RWPE2 (cell line): ENCODE measurements around the gene PLK1.

Experiments used
- ATAC-seq: fragments of 200-7000 bp; cut with Tn5 transposase; 3 replicates; pipeline ENCODE4 v1.9.1; 2021; ENCODE audit warnings: low read depth
- DNase-seq: peaks from one replicate; pipeline ENCODE4 v3.0.0-alpha.2; 2020; ENCODE audit warnings: low spot score
- H3K27ac ChIP-seq: fragments of 450-650 bp; 2 replicates; pipeline ENCODE4 v1.5.1; 2017; ENCODE audit warnings: mild to moderate bottlenecking; ENCODE audit not compliant: poor library complexity, severe bottlenecking
- H3K27me3 ChIP-seq: fragments of 250-450 bp; sonication (Bioruptor Pico); 2 replicates; pipeline ENCODE4 v1.5.1; 2021; ENCODE audit warnings: mild to moderate bottlenecking, moderate library complexity; ENCODE audit not compliant: insufficient read depth, poor library complexity, severe bottlenecking
- H3K36me3 ChIP-seq: fragments of 250-450 bp; sonication (Bioruptor Pico); 2 replicates; pipeline ENCODE4 v1.5.1; 2020; ENCODE audit warnings: low read depth, mild to moderate bottlenecking, moderate library complexity
- H3K4me1 ChIP-seq: fragments of 250-450 bp; sonication (Bioruptor Pico); 2 replicates; pipeline ENCODE4 v1.5.1; 2021; ENCODE audit warnings: mild to moderate bottlenecking, moderate library complexity; ENCODE audit not compliant: insufficient read depth, poor library complexity, severe bottlenecking
- H3K4me3 ChIP-seq: fragments of 250-450 bp; sonication (Bioruptor Pico); 2 replicates; pipeline ENCODE4 v1.5.1; 2021; ENCODE audit warnings: mild to moderate bottlenecking, moderate library complexity; ENCODE audit not compliant: severe bottlenecking
- H3K9me3 ChIP-seq: fragments of 250-450 bp; sonication (Bioruptor Pico); 2 replicates; pipeline ENCODE4 v1.5.1; 2021; ENCODE audit warnings: mild to moderate bottlenecking, moderate library complexity; ENCODE audit not compliant: severe bottlenecking
- CTCF ChIP-seq: fragments of 450-650 bp; IDR thresholded peaks from one replicate; pipeline ENCODE4 v1.5.1; 2017; ENCODE audit warnings: mild to moderate bottlenecking, moderate library complexity; ENCODE audit not compliant: poor library complexity, severe bottlenecking

PLK1 gene

GRCh38 chr16:23668225-23668624 is 10.5 kb upstream of the PLK1 start:
- H3K27ac ChIP-seq, result no peak overlapping the region
- ATAC-seq (no peak), DNase-seq (no peak)
- no peak for TF ChIP-seq CTCF
- peaks cover 65% of the 10 kb centered on the region for H3K36me3 ChIP-seq
- no peaks in the 10 kb centered on the region for H3K9me3 ChIP-seq
- no peaks in the 10 kb centered on the region for H3K27me3 ChIP-seq
- H3K4me3 ChIP-seq, result no peak overlapping the region
- no peaks in the 10 kb centered on the region for H3K4me1 ChIP-seq

DNA sequence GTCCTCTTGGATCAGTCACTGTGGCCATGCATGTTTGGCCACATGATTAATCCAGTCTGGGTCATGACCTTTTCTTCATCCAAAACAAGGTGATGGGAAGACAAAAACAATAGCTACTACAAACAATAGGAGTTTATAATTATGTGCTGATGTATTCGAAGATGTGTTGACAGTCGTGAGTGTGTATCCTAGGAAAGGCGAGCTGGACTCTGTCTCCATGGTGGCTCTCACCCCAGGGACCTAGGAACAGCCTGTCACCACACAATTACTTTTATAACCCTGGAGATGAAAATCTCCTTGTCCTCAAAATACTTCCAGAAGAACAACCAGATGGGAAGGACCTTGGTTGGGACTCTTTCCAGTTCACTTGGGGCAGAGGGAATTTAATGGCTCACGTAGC is 9.8 kb upstream of the PLK1 start:
- DNase-seq (no peak), ATAC-seq (no peak)
- no peaks in the 10 kb centered on the region for H3K4me1 ChIP-seq
- H3K4me3 ChIP-seq, result no peak overlapping the region
- H3K27me3 ChIP-seq, result no peaks in the 10 kb centered on the region
- H3K27ac ChIP-seq, result no peak overlapping the region
- H3K36me3 ChIP-seq, result peaks cover 61% of the 10 kb centered on the region
- no peak for TF ChIP-seq CTCF
- no peaks in the 10 kb centered on the region for H3K9me3 ChIP-seq

DNA sequence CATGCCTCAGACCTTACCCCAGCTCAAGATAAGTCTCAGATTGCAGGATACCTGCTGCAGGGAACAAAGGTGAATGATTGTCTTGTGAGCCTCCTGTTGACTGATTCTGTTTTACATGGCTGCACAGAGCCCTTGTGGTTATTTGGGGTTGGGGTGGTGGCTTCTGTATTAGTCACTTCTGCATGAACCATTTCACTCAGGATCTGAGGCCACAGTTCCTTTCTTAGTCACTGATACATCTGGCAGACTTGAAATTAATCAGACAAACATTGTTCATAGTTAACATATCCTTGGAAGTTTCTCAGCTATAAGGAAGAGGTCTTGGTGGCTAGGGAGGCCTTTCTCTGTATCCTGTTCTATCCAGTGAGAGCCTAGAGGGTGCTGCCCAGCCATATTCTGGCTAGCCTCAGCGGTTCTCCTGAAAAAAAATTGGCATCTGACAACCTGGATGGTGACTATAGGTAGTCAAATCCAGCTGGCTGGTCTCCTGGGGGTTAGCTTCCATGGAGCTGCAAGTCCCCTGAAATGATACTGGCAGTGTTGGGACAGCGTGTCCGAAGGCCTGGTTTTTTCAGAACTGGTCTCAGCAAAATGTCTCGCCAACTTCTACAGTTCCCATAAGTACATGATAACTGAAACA is 8.4 kb upstream of the PLK1 start:
- peaks cover 47% of the 10 kb centered on the region for H3K36me3 ChIP-seq
- no peak overlapping the region for H3K4me3 ChIP-seq
- no peaks in the 10 kb centered on the region for H3K27me3 ChIP-seq
- H3K9me3 ChIP-seq, result no peaks in the 10 kb centered on the region
- DNase-seq (no peak), ATAC-seq (peak; percentile 86)
- H3K27ac ChIP-seq, result peak overlapping the region; percentile 22
- no peak for TF ChIP-seq CTCF
- H3K4me1 ChIP-seq, result no peaks in the 10 kb centered on the region

DNA sequence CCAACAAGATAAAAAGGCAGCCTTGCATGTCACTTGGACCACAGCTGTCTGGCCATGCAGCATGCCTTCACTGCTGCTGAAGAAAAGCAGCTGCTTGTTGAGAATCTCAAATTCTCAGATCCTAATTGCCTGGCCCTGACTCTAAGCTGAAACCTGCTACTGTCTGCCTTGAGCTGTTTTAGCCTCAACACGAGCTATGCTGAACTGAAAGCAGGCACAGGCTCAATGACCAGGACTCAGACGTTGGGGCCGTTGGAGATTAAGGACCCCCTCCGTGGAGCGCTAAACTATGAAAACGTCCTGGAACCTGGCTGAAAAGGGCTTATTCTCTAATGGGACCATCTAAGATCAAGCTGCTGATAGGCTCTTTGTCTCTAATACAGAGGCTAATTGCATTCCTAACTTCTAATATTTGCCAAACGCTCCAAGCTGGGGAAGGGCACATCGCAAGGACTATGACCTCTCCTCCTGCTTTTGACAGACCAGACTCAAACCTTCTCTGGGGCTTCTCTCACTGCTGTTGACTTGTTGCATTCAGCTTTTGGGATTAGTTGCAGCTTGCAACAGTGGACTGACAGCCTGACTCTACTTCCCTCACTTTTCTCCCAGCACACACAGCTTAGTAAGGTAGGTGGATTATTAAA is 4.6 kb upstream of the PLK1 start:
- Histone ChIP-seq H3K27me3 (no peaks in the 10 kb centered on the region), H3K4me1 (no peaks in the 10 kb centered on the region), H3K9me3 (no peaks in the 10 kb centered on the region), H3K27ac (no peak overlapping the region), H3K4me3 (no peak overlapping the region), H3K36me3 (peaks cover 18% of the 10 kb centered on the region)
- no peak for TF ChIP-seq CTCF
- DNase-seq (no peak), ATAC-seq (no peak)

DNA sequence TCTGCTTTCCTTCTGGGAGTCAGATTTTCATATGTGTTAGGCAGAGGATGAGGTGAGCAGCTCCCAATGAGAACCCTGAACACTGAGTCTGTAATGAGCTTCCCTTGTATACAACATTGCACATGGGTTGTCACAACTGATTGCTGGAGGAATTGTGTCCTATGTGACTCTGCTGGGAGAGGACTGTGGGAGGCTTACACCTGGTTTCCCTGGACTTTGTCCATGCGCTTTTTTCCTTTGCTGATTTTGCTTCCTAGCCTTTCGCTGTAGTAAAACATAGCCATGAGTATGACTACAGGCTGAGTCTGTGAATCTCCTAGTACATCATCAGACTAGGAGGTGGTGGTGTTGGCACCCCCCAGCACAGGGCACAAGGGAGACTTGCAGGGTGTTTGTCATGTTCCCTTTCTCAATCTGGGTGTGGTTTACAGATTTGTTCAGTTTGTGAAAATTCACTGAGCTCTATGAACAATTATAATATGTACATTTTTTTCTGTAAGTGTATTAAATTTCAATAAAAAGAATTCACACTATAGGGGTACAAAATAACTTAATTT is 1.7 kb upstream of the PLK1 start:
- ATAC-seq (no peak), DNase-seq (no peak)
- H3K27me3 ChIP-seq, result no peaks in the 10 kb centered on the region
- no peaks in the 10 kb centered on the region for H3K9me3 ChIP-seq
- no peak for TF ChIP-seq CTCF
- peaks cover 6% of the 10 kb centered on the region for H3K4me1 ChIP-seq
- H3K36me3 ChIP-seq, result peaks cover 31% of the 10 kb centered on the region
- no peak overlapping the region for H3K4me3 ChIP-seq
- peak overlapping the region; percentile 68 for H3K27ac ChIP-seq
